CD4-positive, alpha-beta T cell treated with Interleukin-1 beta for 1 hour (primary cell): ENCODE results near the gene PRR23A.

Experiments used
- DNase-seq, 2 donors: peaks; one replicate each; pipeline ENCODE4 v3.0.0-alpha.2; 2020 to 2022

The PRR23A gene

DNA sequence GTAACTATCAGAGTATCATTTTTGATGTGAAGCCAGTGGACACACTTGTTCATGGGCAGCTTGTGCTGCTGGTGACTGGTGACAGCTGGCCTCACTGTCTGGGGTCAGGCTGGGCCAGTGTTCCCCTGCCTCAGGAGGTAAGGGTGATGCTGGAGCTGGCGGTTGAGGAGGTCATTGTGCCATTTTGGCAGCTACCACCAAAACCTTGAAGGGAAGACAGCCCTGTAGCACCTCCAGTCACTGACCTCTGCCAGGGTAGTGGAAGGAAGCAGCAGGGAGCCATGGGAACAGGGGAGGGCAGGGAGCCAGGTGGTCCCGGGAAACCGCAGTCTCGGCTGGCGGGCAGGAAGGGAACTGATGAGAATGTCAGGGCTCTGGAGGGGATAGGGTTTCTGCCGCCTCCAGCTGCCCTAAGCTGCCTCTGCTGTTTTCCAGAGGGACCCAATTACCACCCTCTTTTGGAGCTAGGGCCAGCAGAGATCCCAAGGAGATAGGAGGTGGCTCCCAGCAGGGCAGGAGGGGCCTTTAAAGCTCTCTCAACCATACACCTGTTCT, 34.2 kb downstream of the PRR23A start:
- no peak for DNase-seq

DNA sequence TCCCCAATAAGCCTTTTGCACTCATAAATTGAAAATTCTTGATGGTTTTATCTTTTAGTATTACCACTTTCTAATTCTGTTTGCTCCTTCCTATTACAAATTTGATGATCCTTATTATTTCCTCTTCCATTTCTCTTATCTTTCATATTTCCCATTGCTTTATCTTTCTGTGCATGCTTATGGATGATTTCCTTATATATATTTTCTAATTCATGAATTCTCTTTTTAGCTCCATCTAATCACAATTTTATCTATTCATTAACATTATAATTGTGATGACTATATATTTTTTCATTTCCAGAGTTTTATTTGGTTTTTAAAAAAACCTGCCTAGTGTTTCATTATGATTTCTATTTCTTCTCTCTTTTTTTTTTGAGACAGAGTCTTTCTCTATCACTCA, 41.1 kb downstream of the PRR23A start:
- no peak for DNase-seq

DNA sequence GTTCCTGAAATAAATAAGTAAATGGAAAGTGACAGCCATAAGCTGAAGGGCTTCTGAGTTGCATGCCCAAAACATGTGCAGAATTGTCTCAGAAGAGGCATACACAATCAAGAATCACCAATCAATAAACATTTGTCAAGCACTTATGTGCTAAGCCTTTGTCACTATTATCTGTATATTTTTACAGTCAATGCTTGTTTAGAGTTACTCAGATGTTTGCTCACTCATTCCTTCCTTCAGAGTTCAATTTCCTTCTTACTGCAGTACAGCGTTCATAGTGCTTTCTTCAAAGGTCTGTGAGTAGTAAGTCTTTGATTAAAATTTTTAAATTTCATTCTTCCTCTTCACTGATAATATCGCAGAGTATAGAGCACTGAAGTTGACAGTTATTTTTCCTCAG, 41.8 kb downstream of the PRR23A start:
- DNase-seq = no peak

DNA sequence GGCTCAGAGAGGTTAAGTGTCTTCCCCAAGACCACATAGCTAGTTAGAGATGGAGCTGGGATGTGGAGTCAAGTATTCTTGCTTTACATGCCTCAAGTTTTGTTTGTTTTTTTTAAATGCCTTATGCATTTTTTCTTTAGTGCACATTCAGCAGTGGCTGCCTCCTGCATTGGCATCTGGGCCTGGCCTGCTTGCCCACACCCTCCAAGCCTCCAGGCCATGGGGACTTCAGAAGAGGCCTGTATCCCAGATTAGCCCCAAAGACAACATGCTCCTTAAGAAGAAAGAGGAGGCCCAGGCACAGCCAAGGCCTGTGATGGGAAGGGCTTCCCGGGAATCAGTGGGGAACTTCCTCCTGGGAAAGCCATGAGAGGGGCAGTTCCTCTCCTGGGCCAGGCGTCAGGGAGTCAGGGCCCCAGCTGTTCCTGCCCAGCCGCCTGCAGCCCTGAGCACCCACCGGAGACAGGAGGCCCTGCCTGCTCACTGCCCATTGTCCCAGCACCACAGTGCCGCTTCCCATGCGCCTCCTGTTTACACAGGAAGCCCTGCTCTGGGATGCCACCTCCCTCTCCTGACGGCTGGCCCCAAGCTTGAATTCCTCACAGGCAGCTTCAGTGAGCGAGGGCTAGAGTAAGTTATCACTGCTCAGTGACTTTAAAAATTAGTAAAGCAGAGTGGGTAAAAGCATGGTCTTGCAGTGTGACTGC, 43.1 kb downstream of the PRR23A start:
- DNase-seq = no peak

DNA sequence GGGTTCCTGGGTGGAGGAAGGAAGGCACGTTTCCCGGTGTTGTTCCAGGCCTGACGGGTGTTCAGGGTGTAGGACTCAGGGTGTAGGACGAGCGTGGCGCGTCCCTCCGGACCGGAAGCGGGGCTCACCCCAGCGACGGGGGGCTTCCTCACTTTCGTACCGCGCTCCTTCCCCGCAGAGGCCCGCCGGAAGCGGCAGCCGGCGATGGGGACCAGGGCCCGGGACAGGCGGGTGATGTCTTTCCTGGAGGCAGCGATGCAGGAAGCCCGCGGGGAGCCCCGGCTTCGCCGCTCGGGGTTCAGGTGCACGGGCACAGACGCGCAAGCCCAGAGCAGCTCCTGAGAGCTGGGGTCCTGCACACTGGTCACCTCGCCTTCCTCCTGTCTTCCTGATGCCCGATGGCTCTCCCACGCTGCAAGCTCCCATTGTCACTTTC, 45.6 kb downstream of the PRR23A start:
- no peak for DNase-seq
